ENCODE data around the gene PSMG3.
A peak's percentile ranks its signal among the peaks of the same experiment; 100 is the strongest.

Gene PSMG3, protein sequence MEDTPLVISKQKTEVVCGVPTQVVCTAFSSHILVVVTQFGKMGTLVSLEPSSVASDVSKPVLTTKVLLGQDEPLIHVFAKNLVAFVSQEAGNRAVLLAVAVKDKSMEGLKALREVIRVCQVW

DNA sequence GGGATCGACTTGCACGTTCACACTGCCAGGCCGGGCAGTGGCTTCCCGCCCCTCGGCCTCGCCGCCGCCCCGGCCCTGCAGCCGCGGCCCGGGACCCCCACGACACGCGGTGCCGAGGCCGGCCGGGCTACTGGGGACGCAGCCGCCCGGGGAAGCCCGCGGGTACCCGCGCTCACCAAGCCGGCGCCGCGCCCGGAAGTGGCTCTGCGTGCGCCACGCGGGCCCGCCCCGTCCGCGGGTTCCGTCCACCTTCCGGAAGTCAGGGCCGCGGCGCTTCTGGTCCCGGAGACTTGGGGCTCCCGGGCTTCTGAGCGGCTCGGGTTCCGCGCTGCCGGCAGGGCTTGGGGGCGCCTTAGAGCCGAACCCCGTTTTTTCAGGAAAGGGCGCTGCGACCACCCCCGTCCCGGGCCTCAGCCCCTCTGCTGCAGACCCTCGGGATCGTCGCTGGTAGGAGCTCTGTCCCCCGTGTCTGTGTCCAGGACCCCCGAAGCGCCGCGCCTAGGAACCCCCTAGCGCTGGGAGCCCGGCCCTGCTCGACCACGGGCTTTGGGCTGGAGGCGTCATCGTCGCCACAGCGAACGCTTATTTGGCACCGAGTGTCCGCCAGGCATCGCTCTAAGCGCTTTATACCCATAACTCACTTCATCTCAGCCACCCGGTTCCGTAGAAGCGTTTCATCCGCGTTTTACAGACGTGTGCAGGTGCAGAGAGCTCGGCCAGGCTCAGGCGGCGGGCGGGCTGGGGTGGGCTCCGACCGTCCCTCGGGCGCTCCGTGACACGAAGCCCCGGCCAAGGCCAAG lies at the start of gene PSMG3:
Gene PSMG3 (minus strand): TSS at position 200 of the 800 bp plus-strand sequence. CDS start 693 bp downstream, outside the sequence.
- peak; percentile 39 for DNase-seq (ENCODE audit: low read depth)

DNA sequence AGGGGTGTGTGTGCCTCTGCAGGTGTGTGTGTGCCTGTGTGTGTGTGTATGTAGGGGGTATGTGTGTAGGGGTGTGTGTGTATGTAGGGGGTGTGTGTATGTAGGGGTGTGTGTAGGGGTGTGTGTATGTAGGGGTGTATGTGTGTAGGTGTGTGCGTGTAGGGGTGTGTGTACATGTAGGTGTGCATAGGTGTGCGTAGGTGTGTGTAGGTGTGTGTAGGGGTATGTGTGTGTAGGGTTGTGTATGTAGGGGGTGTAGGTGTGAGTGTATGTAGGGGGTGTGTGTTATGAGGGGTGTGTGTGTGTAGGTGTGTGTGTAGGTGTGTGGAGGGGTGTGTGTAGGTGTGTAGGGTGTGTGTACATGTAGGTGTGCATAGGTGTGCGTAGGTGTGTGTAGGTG lies 48.6 kb upstream of the PSMG3 start:
- no peak for DNase-seq (ENCODE audit: low read depth)

DNA sequence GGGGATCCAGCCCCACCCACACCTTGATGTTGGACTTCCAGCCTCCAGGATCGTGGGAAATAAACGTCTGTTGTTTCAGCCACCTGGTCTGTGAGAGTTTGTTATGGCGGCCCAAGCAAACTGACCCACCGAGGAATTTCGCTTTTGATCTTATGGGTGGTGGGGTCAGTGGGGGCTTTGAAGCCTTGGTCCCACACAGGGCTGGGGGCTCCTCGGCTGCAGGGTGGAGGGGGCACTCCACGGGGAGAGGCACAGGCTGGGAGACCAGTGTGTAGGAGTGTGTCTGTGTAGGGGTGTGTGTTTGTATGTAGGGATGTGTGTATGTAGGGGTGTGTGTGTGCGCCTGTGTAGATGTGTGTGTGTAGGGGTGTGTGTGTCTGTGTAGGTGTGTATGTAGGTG lies 48.1 kb upstream of the PSMG3 start:
- DNase-seq (ENCODE audit: low read depth): no peak

DNA sequence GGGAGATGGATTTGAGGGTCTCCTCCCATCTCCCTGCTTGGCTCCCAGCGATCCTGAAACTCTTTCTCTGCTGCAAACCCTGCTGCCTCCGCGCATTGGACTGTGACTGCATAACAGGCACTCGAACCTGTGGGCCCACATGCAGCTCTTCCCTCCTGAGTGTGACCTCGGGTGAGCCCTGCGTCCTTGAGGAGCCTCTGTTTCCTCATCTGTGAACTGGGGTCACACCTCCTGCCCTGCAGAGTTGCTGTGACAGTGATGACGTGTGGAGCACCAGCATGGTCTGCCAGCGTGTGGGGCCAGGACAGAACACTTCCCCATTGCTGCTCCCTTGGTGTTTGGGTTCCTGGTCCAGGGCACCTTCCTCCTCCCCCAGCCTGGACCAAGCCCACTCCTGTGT lies 46.9 kb upstream of the PSMG3 start:
- no peak for DNase-seq (ENCODE audit: low read depth)

DNA sequence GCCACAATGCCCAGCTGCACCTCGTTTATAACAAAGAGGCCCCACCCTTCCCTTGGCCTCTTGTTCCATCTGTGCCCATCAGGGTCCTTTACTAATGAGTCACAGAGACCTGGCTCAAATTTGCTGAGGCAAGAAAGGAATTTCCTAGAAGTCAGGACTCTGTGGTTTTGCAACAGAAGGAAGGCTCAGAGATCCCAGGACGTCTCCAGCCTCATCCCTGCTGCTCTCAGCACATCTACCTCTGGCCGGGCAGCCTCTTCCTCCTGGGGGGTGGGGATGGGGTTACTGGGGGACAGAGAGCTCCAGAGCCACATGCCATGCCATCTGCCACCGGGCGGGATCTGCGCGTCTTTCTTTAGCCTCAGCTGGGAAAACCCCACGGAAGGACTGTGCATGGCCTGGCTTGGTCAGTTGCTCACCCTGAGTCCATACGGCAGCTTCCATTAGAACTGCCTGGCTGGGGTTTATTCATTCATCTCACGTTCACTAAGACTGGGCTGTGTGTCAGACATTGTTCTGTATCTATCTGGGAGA lies 41.9 kb upstream of the PSMG3 start:
- peak; percentile 92 for DNase-seq (ENCODE audit: low read depth)

DNA sequence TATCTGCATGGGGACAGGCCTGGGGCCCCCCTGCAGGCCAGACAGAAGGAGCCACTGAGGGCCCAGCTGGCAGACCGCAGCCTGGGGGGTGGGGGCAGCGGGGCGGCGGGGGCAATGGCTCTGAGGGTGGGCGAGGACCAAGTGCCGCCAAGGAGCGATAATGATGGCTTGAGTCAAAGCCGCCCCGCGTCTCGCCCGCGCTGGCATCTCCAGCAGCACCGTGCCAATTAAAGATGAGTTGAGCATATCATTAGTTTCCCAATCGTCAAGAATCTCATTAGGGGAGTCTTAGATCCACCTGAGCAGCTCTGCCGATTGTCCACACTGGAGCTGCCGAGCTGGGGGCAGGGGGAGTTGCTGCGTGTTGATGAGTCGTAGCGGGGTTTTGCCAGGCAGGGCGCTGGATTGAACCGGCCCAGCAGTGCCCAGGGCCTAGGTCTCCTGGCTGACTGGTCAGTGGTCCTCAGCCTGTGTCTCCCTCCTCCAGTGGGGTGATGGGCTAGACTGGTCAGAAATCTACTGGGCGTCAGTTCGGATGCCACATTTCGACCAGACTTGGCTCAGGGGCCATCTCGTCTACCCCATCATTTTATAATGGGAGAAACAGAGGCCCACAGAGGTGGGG lies 41.0 kb upstream of the PSMG3 start:
- no peak for DNase-seq (ENCODE audit: low read depth)

DNA sequence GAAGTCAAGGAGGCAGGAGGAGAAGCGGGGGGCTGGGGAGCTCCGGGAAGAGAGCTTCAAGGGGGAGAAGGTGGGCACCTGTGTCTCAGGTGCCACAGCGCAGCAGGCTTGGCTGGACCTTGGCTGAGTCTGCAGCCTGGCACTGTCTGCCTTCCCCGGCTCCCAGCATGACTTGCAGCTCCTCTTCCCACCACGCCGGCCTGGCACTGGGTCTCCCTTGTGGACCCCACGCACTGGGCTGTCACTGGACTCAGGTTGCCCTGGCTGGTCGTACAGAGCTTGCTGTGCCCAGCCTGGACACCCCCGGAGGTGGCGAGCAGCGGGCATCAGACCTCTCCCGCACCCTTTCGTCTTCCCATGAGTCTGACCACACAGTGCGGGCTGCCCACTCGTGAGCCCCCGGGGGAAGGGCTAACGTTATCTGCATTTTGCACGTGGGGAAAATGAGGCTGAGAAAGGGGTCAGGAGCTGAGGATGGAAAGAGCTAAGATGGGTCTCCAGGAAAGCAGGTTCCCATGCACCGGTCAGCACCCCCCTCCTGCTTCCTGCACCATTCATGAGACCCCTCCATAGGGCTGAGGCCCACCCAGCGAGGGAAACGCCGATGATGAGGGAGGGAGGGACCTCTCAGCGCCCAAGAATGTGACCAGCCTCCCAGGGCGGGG lies 40.3 kb upstream of the PSMG3 start:
- DNase-seq (ENCODE audit: low read depth): no peak

DNA sequence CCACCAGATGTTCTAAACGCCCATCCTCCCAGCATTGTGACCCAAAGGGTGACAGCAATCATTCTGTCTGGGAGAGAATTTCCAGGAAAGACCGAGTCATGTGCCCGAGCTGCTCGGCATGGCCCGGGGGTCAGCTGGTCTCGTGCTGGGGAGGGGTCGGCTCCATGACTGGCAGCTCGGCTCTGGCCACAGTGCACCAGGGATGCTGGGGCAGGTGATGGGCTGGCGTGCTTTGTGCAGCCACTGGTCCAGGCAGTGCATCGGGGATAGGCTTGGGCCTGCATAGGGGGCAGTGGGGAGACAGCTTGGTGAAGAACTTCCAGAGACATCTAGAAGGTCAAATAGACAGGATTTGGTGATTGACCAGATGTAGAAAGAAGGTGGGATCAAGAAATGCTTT lies 39.2 kb upstream of the PSMG3 start:
- DNase-seq (ENCODE audit: low read depth): no peak

DNA sequence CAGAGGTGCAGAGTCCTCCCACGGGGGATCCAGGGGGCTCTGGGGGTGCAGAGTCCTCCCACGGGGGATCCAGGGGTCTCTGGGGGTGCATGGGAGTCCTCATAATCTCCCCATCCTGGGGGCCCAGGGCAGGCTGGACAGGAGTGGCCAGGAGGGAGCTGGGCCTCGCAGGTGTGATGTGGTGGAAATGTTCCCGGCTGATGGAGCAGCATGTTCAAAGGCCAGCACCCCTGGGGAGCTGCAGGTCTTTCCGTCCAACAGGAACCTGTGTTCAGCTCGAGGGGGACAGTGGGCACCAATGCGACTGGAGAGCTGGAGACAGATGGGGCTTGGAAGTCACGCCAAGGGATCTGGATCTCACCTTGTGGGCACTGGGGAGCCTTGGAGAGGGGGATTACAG lies 38.5 kb upstream of the PSMG3 start:
- no peak for DNase-seq (ENCODE audit: low read depth)

DNA sequence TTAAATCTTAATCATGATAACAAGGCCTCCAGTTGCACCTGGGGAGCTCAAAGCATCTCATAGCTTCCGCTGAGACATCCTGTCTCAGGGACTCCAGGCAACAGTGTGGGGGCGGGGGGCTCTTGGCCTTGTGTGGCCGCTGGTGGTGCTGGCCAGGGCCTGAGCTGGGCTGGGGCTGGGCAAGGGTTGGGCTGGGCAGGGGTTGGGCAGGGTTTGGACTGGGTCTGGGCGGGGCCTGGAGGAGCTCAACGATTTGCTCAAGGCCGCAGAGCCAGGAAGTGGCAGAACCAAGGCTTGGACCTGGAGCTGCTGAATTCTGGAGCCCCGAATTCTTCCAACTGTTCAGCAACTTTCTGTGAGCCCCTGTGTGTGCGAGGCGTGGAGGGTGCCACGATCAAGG lies 37.9 kb upstream of the PSMG3 start:
- DNase-seq (ENCODE audit: low read depth): no peak

DNA sequence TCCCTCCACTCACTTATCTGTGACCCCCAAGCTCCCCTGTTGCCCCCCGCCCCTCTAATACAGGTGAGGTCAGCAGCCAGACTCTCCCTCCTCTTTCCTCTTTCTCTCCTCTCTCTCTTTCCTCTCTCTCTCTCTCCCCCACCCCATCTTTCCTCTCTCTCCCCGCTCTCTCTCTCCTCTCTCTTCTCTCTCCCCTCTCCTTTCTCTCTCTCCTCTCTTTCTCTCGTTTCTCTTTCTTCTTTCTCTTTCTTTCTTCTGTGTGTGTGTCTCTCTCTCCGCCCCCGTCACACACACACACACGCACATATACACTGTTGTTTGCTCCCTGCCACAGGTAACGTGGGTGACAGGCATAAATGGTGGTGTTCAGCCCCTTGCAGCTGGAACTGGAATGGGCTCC lies 37.2 kb upstream of the PSMG3 start:
- no peak for DNase-seq (ENCODE audit: low read depth)

DNA sequence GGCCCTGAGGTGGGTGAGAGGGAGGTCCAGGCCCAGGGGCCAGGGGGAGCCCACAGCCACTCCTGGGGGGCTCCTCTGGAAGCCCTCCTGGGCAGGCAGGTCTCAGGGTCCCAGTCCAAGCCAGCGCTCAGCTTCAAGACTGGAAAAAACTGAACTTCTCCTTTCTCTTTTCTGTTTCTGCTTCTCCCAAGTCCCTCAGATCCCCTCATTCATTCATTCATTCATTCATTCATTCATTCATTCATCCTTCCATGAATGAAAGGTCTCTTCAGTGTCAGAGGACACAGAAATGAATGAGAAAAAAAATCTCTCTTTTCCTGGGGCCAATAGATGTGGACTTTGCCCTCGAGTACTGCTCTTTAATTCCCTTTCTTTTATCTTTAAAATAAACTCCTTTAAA lies 34.6 kb upstream of the PSMG3 start:
- no peak for DNase-seq (ENCODE audit: low read depth)

DNA sequence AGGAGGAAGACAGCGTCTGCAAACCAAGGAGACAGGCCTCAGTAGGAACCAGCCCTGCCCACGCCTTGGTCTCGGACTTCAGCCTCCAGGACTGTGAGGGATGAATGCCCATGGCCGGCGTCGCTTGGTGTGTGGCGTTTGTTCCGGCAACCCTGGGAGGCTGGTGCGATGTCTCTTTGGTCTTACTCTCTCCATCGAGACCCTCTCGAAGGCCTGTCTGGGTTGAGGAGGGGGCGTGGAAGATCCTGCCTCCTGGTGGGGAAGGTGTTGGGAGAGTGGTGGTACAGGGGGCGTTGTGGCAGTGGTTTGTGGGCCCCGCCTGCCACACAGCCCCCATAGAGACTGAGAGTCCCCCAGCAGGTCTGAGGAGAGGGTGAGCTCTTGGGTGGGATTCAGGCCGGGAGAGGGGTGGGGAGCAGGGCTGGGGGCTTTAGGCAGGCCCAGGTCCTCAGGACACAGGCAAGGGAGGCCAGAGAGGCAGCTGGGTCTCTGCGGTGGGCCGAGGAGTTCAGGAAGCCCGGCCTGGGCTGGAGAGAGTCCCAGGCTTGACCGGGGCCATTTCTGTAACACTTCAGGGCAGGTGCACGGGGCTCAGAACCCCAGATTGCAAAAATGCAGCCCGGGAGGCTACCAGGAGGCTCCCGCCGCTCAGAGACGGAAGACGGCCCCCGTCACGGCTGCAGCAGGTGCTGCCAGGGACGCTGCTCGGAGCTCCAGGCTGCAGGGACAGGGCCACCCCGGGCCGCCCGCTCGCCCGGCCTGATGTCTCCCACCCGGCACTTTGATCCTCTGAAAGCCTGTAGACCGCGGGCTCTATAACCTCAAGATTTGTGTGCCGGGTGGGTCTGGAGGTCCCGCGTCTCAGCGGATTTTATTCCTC lies 33.8 kb upstream of the PSMG3 start:
- no peak for DNase-seq (ENCODE audit: low read depth)

DNA sequence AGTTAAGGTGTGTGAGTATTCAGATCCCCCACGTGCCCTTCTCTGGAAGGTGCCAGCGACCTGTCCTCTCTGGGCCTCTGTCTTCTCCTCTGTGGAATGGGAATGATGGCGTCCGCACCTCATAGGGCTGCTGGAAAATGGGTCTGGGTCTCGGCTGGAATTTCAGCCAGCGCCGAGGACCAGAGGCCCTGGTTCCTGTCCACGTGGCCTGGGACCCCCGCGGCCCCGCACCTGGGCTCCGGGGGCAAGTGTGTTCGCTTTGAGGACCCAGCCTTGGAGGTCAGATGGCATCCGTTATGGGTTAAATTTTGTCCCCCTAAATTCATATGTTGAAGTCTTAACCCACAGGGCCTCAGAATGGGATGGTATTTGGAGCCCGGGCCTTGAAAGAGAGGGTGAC lies 32.6 kb upstream of the PSMG3 start:
- no peak for DNase-seq (ENCODE audit: low read depth)

DNA sequence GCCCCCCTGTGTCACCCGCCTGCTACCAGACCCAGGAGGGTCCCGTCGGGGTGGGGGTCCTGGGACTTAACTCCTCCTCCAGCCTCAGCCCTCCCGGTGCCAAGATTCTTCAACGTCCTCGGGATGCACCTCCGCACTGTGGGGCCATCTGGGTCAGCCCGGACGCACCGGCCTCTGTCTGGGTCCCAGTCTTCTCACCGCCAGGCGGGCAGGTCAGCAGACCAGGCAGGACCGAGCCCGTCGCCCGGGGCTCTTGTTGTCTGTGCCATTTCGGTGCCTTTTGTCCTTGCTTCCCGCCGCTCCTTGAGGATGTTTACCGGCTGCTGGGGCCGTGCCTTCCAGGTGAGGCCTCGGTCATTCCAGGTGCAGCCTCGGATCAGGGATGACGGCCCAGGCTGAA lies 32.1 kb upstream of the PSMG3 start:
- no peak for DNase-seq (ENCODE audit: low read depth)

DNA sequence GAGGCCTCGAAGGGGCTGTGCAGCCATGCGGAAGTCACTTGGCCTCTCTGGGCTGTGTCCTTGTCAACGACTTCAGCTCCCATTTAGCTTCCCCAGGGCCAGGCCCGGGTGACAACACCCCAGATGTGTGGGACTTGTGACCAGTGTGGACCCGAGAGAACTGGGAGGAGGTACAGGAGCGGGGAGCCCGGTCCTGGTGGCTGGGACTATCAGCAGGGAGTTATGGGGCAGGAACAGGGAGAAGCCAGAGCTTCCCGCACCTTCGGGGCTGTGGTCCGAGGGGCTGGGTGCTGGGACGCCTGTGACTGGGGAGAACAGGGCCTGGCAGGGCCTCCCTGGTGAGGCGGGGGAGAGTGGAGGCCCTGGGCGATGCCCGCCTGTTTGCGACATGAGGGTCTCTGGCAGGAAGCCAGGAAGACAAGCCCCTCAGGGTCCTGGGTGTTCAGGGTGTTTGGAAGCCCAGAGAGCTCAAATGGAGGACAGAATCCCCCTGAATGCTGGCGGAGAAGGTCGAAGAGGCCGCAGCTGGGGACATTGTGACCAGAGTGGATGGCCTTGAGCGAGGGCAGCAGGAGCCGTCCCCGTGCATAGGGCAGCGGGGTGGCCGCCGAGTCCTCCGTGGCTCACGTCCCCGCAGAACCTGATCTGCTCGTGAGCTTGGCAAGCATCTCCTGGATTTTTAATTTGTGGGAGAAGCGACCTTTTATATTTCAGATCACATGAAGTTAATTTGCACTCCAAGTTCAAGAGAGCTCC lies 30.0 kb upstream of the PSMG3 start:
- no peak for DNase-seq (ENCODE audit: low read depth)

DNA sequence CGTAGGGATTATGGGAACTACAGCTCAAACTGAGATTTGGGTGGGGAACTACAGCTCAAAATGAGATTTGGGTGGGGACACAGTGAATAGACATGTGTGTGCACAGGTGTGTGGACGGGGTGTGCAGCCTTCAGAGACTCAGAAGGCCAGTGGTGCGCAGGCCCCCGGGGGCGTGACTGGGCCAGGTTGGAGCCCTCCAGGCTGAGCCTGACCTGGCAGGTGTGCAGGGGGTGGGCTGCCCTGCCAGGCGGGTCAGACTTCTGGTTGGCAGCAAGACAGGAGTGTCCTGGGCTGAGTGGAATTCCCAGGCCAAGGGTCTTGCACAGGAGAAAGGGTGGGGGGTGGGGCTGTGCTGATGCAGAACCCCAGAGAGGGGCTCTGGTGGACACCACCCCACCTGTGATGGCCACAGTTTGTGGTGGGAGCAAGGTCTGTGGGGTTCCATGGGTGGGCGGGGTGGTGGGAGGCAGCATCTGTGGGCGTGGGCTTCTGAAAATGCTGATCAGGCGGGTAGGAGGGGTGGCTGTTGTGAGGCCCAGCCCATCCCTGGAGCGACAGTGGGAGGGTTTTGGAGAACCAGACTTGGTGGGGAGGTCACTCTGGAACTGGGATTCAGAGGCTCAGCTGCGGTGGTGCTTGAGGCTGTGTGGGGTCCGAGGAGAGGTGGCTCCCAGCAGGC lies 29.3 kb upstream of the PSMG3 start:
- no peak for DNase-seq (ENCODE audit: low read depth)

DNA sequence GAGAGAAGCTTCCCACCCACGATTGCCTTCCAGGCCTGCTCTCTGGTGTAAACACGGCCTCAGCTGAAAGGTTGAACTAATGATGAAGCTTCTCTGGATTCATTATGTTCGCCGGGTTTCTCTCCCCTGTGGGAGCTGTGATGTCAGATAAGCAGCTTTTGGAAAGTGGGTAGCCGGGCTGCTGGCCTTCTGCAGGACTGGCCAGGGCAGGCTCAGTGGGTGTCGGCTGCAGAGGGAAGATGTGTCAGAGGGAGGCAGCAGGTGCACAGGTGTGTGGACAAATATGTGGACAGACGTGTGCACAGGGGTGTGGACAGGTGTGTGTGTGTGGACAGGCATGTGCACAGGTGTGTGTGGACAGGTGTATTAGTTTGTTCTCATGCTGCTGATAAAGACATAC lies 28.5 kb upstream of the PSMG3 start:
- DNase-seq (ENCODE audit: low read depth): no peak

DNA sequence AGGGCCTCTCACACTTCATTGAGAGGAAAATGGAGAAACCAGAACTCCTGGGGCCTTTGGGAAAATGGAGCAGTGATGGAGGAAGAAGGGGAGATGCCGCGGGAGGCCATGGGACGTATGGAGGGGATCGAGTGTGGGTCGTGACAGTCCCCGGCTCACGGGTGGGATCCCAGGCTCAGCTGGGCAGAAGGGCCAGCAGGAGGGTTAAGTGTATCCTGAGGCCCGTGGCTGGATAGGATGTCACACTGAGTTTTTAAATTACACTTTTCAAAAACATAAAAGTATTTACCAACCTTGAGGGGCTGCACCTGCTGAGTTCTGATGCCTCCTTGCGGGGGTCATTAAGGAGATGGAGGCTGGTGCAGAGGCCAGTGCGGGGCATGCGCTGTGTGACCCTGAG lies 28.0 kb upstream of the PSMG3 start:
- no peak for DNase-seq (ENCODE audit: low read depth)

DNA sequence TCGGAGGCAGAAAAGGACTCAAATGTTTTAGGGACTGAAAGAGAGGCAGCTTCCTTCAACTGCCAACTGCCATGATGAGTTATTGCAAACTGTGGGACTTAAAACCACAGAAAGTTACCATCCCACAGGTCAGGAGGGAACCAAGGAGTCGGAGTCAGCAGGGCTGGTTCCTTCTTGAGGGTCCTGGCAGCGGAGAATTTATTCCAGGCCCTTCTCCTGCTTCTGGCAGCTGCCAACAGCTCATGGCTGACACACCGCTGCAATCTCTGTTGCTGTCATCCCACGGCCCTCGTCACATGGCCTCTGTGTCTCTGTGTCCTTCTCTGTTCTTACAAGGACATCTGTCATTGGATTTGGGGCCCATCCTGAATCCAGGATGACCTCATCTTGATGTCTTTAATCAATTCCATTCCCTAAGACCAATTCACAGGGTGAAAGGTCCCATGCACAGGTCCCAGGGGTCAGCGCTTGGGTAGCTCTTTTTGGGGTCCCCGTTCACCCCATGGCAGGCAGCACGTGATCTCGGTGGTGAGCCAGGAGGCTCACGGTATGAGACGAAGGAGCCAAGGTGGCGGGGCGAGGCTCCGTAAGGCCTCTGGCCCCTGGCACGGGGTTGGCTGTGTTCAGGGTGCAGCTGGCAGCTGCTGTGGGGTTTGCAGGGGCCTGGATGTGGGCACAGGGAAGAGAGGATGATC lies 27.4 kb upstream of the PSMG3 start:
- no peak for DNase-seq (ENCODE audit: low read depth)

Data from GM04503 (cell line).